GM12891 (cell line): Measurements from ENCODE around the gene WDFY3.

ENCODE experiments used
- POLR2A ChIP-seq: IDR thresholded peaks from 2 replicates; pipeline ENCODE4 v1.6.1; 2011; ENCODE audit warnings: low read depth, low read length, control low read depth
- POLR2AphosphoS5 ChIP-seq: IDR thresholded peaks from 2 replicates; pipeline ENCODE4 v1.6.1; 2011; ENCODE audit warnings: low read depth, low read length, control low read depth
- TAF1 ChIP-seq: IDR thresholded peaks from 2 replicates; pipeline ENCODE4 v1.6.1; 2011; ENCODE audit warnings: low read depth, low read length, control low read depth

GRCh38 chr4:84924434-84924833 is 42.1 kb downstream of the WDFY3 start:
- TF ChIP-seq POLR2A (no peak), POLR2AphosphoS5 (no peak), TAF1 (no peak)
